HEK293 (cell line): ENCODE results near the gene RNF223.

Experiments used
- CTCF ChIA-PET: fragments of 350-600 bp; formaldehyde crosslinking; extraction: SDS; loops from one replicate; lab custom pipeline; 2021; ENCODE audit warnings: antibody characterized with exemption; lab: Yijun Ruan, JAX
- POLR2A ChIA-PET: fragments of 300-600 bp; formaldehyde crosslinking; extraction: SDS; loops from one replicate; lab custom pipeline; 2020; ENCODE audit warnings: antibody characterized with exemption, inconsistent platforms; lab: Yijun Ruan, JAX
- H3K27ac ChIP-seq: fragments of 200-500 bp; sonication (Bioruptor generic); 2 replicates; pipeline ENCODE4 v1.5.1; 2014; ENCODE audit warnings: low read depth, low read length, control low read depth, inconsistent platforms; ENCODE audit errors: extremely low read depth
- H3K36me3 ChIP-seq, 2 experiments: fragments of 200-500 bp in 1 of 2; sonication (Bioruptor generic) in 1 of 2; 1 replicate in 1 of 2; 2 replicates in 1 of 2; pipeline ENCODE4 v1.5.1; 2014 to 2017; ENCODE audit warnings: inconsistent platforms in 2 of 2, low read length in 2 of 2; ENCODE audit not compliant: control insufficient read depth in 2 of 2, insufficient read depth in 1 of 2
- H3K4me1 ChIP-seq: fragments of 200-500 bp; sonication (Bioruptor generic); 2 replicates; pipeline ENCODE4 v1.5.1; 2014; ENCODE audit warnings: mild to moderate bottlenecking, low read length, inconsistent platforms; ENCODE audit not compliant: control insufficient read depth, insufficient read depth
- H3K4me3 ChIP-seq: 2 replicates; pipeline ENCODE4 v1.5.1; 2011; ENCODE audit warnings: low read depth, mild to moderate bottlenecking, control low read depth, low read length, moderate library complexity
- H3K9me3 ChIP-seq: fragments of 200-500 bp; sonication (Bioruptor generic); 2 replicates; pipeline ENCODE4 v1.5.1; 2014; ENCODE audit warnings: low read depth, low read length, inconsistent platforms; ENCODE audit not compliant: control insufficient read depth, insufficient read depth
- EGR2 ChIP-seq: fragments of 450-650 bp; formaldehyde crosslinking; IDR thresholded peaks from 2 replicates; pipeline ENCODE4 v1.5.1; 2016; ENCODE audit warnings: low read depth, missing biosample characterization, missing genetic modification characterization
- GFI1B ChIP-seq: fragments of 450-650 bp; formaldehyde crosslinking; IDR thresholded peaks from 2 replicates; pipeline ENCODE4 v1.5.1; 2016; ENCODE audit warnings: missing biosample characterization, missing genetic modification characterization
- HOXD13 ChIP-seq: sonication (generic); formaldehyde crosslinking; IDR thresholded peaks from 2 replicates; pipeline ENCODE4 v1.8.0; 2022; ENCODE audit warnings: missing genetic modification reagents, borderline replicate concordance
- IKZF3 ChIP-seq: fragments of 450-650 bp; IDR thresholded peaks from 2 replicates; pipeline ENCODE4 v1.5.0; 2018; ENCODE audit warnings: missing biosample characterization, mild to moderate bottlenecking, missing genetic modification characterization, moderate library complexity
- KLF16 ChIP-seq: fragments of 450-650 bp; formaldehyde crosslinking; IDR thresholded peaks from 2 replicates; pipeline ENCODE4 v1.5.1; 2017; ENCODE audit warnings: missing biosample characterization, missing genetic modification characterization
- SALL2 ChIP-seq: fragments of 450-650 bp; formaldehyde crosslinking; IDR thresholded peaks from 2 replicates; pipeline ENCODE4 v1.5.0; 2017; ENCODE audit warnings: missing biosample characterization, mild to moderate bottlenecking, missing genetic modification characterization, borderline replicate concordance
- TCF7L2 ChIP-seq: IDR thresholded peaks from 2 replicates; pipeline ENCODE4 v1.6.1; 2011; ENCODE audit warnings: low read depth, mild to moderate bottlenecking, inconsistent platforms, low read length, moderate library complexity, borderline replicate concordance
- ZFHX2 ChIP-seq: fragments of 450-650 bp; formaldehyde crosslinking; conservative IDR thresholded peaks from 2 replicates; pipeline ENCODE4 v1.5.1; 2016; ENCODE audit warnings: missing biosample characterization, missing genetic modification characterization
- ZFP41 ChIP-seq: fragments of 450-650 bp; formaldehyde crosslinking; IDR thresholded peaks from 2 replicates; pipeline ENCODE4 v1.5.1; 2016; ENCODE audit warnings: missing biosample characterization, missing genetic modification characterization, borderline replicate concordance
- ZNF274 ChIP-seq, 2 experiments: fragments of 200-500 bp in 1 of 2; fragments of 450-650 bp in 1 of 2; sonication (Bioruptor generic) in 1 of 2; formaldehyde crosslinking in 1 of 2; IDR thresholded peaks; 2 replicates each; pipeline versions ENCODE4 v1.5.1 to v1.6.1; 2014 to 2016; ENCODE audit warnings: borderline replicate concordance in 1 of 2, inconsistent platforms in 1 of 2, low read length in 1 of 2, missing biosample characterization in 1 of 2, missing genetic modification characterization in 1 of 2
- ZNF423 ChIP-seq: fragments of 450-650 bp; formaldehyde crosslinking; IDR thresholded peaks from 2 replicates; pipeline ENCODE4 v1.5.1; 2016; ENCODE audit warnings: missing biosample characterization, missing genetic modification characterization
- ZNF529 ChIP-seq: fragments of 450-650 bp; formaldehyde crosslinking; IDR thresholded peaks from 2 replicates; pipeline ENCODE4 v1.5.1; 2017; ENCODE audit warnings: missing genetic modification characterization, missing biosample characterization; ENCODE audit not compliant: insufficient replicate concordance
- ZNF623 ChIP-seq: fragments of 450-650 bp; formaldehyde crosslinking; IDR thresholded peaks from 2 replicates; pipeline ENCODE4 v1.5.1; 2016; ENCODE audit warnings: missing biosample characterization, missing genetic modification characterization
- ZNF660 ChIP-seq: fragments of 450-650 bp; IDR thresholded peaks from 2 replicates; pipeline ENCODE4 v1.5.1; 2018; ENCODE audit warnings: missing biosample characterization, mild to moderate bottlenecking, missing genetic modification characterization
- ZNF792 ChIP-seq: fragments of 450-650 bp; formaldehyde crosslinking; IDR thresholded peaks from 2 replicates; pipeline ENCODE4 v1.5.1; 2016; ENCODE audit warnings: missing biosample characterization, missing genetic modification characterization
- TF ChIP-seq, protein P1 (sequence below): fragments of 450-650 bp; formaldehyde crosslinking; IDR thresholded peaks from 2 replicates; pipeline ENCODE4 v1.5.1; 2016; ENCODE audit warnings: missing biosample characterization, missing genetic modification characterization
- TF ChIP-seq, protein P2 (sequence below): fragments of 450-650 bp; formaldehyde crosslinking; IDR thresholded peaks from 2 replicates; pipeline ENCODE4 v1.5.1; 2017; ENCODE audit warnings: missing biosample characterization, missing genetic modification characterization

RNF223 gene

DNA sequence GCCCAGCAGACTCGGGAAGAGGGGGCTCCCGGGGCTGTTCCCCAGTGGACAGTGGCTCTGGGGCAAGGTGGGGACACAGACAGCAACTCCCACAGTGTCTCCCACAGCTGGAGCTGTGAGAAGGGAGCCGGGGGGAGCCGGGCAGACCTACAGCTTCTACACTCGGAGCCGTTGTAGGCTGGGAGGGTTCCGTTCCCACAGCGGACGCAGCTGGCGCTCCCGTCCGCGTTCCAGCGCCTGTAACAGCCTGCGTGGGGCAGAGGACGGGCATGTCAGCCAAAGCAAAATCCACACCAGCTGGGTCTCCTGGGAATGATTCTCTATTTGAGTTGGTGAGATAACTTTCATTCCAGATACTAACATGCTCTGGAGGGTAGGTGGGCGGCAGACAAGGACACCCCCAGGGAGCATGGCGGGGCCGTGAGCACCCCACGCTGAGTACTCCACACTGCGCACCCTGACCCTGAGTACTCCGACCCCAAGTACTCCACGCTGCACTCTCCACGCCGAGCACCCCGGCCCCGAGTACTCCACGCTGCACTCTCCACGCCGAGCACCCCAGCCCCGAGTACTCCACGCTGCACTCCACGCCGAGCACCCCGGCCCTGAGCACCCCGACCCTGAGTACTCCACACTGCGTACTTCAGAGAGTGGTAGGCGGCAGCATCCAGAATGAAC lies 13.4 kb upstream of the RNF223 start:
- Histone ChIP-seq H3K36me3 (peaks cover 0 to 5% of the 10 kb centered on the region in 2 experiments; a peak in 1 of 3 replicates), H3K27ac (no peak overlapping the region), H3K4me1 (no peaks in the 10 kb centered on the region), H3K4me3 (no peak overlapping the region), H3K9me3 (no peaks in the 10 kb centered on the region)
- TF ChIP-seq TCF7L2 (no peak), ZNF529 (no peak), ZFHX2 (tag by site-specific recombination) (no peak; the same call in 1 of the 2 replicates), KLF16 (tag by site-specific recombination) (no peak), SALL2 (no peak), GFI1B (tag by site-specific recombination) (no peak), HOXD13 (CRISPR knock-in tag) (no peak), ZNF660 (no peak), ZNF423 (tag by site-specific recombination) (no peak), ZNF274 (IDR thresholded peaks at IDR 0.05; ENCODE audit: low read length) (no peak), ZNF274 (tag by site-specific recombination; IDR thresholded peaks at IDR 0.05; ENCODE audit: borderline replicate concordance) (no peak)
- TF ChIP-seq, protein P1, sequence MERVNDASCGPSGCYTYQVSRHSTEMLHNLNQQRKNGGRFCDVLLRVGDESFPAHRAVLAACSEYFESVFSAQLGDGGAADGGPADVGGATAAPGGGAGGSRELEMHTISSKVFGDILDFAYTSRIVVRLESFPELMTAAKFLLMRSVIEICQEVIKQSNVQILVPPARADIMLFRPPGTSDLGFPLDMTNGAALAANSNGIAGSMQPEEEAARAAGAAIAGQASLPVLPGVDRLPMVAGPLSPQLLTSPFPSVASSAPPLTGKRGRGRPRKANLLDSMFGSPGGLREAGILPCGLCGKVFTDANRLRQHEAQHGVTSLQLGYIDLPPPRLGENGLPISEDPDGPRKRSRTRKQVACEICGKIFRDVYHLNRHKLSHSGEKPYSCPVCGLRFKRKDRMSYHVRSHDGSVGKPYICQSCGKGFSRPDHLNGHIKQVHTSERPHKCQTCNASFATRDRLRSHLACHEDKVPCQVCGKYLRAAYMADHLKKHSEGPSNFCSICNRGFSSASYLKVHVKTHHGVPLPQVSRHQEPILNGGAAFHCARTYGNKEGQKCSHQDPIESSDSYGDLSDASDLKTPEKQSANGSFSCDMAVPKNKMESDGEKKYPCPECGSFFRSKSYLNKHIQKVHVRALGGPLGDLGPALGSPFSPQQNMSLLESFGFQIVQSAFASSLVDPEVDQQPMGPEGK: no peak
- ChIA-PET POLR2A (no interaction called here), CTCF (no interaction called here)

DNA sequence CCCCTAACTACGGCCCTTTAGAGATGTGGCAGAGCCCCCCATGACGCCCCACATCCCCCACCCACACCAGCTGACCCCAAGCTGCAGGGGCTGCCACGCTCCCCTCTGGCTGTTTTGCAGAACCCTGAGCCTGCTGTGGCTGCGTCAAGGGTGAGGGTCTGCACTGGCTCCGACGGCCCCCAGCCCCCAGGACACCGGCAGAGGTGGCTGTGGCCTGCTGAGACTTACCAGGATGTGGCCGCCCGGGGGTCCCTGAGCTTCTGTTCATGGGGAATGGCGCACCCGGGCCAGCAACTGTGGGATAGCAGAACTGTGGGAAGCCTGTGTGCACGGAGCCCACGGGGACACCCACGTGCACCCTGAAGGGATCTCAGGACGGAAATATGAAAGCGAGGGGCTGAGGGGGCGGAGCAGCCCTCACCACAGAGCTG lies 12.8 kb upstream of the RNF223 start:
- CTCF ChIA-PET: no interaction called here
- POLR2A ChIA-PET: no interaction called here
- TF ChIP-seq ZNF623 (no peak), ZFHX2 (tag by site-specific recombination) (peak; percentile 78), EGR2 (tag by site-specific recombination) (peak; percentile 75), ZFP41 (tag by site-specific recombination) (no peak), ZNF792 (tag by site-specific recombination) (no peak), IKZF3 (no peak)
- TF ChIP-seq, protein P2, sequence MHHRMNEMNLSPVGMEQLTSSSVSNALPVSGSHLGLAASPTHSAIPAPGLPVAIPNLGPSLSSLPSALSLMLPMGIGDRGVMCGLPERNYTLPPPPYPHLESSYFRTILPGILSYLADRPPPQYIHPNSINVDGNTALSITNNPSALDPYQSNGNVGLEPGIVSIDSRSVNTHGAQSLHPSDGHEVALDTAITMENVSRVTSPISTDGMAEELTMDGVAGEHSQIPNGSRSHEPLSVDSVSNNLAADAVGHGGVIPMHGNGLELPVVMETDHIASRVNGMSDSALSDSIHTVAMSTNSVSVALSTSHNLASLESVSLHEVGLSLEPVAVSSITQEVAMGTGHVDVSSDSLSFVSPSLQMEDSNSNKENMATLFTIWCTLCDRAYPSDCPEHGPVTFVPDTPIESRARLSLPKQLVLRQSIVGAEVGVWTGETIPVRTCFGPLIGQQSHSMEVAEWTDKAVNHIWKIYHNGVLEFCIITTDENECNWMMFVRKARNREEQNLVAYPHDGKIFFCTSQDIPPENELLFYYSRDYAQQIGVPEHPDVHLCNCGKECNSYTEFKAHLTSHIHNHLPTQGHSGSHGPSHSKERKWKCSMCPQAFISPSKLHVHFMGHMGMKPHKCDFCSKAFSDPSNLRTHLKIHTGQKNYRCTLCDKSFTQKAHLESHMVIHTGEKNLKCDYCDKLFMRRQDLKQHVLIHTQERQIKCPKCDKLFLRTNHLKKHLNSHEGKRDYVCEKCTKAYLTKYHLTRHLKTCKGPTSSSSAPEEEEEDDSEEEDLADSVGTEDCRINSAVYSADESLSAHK (tag by site-specific recombination): no peak
- Histone ChIP-seq H3K4me3 (no peak overlapping the region), H3K4me1 (no peaks in the 10 kb centered on the region), H3K9me3 (no peaks in the 10 kb centered on the region), H3K36me3 (peaks cover 0 to 5% of the 10 kb centered on the region in 2 experiments; a peak in 1 of 3 replicates), H3K27ac (no peak overlapping the region)
